Kasumi-1 (cell line): ENCODE measurements around the gene SMC1B.
"Not testable (repeated sequence)": the region's sequence is repeated elsewhere in the genome, so short reads cannot be mapped to it uniquely, and the experiment has no call there.

ENCODE experiments used
- DNase-seq, 2 experiments: peaks; one replicate each; lab custom pipeline; 2025; lab: John Stamatoyannopoulos, UW

The SMC1B gene

GRCh38 chr22:45349916-45350315, 63.5 kb downstream of the SMC1B start:
- no peak for DNase-seq

DNA sequence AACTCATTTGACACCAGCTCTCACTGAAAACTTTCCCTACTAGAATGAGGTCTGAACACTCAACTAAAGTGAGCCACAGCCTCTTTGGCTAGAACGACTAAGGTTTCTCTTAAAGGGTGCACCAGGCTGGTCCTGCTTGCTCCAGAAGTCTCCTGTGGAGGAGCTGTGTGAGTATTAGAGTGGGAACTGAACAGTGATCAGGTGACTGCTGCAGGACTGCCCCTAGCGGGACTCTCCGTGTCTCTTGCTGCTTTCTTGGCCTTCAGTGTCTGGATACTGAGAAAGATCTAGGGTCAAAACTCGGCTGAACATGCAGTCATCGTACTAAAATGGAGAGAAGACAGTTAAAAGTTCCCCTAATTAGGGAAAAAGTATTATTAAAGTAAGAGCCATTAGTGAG, 69.1 kb downstream of the SMC1B start:
- DNase-seq, result no peak

GRCh38 chr22:45343143-45343542, 70.3 kb downstream of the SMC1B start:
- no peak for DNase-seq

- DNase-seq, result no peak
Measured at GRCh38 chr22:45341498-45341897, 71.9 kb downstream of the SMC1B start.

GRCh38 chr22:45340323-45340722, 73.1 kb downstream of the SMC1B start:
- no peak for DNase-seq

GRCh38 chr22:45338795-45339194, 74.6 kb downstream of the SMC1B start:
- DNase-seq, result no peak

DNA sequence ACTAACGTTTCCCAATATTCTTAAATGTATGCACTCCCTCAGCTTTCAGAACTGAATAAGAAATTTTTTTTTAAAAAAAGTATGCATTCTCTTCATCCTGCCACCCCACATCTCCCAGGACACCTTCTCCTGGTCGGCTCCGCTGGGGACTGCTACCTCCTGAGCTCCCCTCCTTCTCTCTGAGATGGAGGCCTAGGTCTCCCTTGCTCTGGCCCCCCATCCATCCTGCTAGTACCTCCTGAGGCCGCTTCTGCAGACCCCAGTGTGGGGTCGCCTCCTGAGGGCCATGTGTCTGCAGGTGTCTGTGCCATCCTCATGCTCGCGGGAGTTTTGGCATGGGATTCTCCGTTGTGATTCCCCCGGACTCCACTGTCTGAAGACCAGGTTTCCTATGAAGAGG, 75.9 kb downstream of the SMC1B start:
- no peak for DNase-seq

DNA sequence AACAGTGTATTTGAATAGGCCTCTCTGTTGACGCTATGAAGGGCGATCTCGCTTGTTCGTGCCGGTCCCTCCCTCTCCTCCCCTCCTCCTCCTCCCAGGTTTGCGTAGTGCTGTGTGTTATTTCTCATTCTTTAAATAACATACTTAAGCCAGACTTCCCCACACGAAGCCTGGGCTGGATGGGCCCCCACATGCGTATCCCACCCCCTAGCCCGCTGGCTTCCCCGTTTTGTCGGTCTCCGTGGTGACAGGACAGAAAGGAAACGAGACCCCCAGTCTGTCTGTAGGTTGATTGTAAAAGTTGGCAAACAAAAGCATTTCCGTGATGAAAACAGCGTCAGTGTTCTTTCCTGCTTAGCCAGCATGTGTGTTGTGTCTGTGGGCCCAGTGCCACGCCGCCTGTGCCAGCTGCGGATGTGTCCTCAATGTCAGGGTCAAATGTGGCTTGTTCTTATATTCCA, 76.4 kb downstream of the SMC1B start:
- no peak for DNase-seq

DNA sequence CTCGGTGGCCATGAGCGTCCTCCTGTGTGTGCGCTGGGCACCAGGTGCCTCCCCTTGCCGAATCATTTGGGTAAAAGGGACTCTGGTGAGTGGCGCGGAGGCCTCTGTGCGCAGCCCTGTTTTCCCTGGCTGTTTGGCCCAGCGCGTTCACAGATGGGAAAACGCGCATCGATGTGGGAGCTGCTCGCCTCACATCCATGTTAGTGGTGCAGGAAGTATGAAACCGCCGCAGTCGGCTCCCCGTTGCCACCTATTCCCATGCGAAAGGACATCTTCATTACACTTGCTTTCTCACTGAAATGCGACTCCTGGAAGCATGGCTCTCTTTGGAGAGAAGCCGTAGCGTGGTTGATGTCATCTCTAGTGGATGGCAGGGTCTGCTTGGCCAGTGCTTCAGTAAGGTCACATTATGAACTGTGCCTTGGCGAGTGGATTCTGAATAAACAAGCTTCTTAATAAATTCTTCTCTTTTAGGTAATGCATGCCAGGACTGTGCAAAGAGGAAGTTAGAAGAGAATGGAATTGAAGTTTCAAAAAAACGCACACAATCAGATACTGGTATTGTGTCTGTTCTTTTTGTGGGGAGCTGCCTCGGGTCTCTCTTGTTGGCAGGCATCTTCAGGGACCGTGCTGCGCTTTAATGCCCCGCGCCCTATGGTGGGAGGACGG, 77.4 kb downstream of the SMC1B start:
- DNase-seq, result no peak

DNA sequence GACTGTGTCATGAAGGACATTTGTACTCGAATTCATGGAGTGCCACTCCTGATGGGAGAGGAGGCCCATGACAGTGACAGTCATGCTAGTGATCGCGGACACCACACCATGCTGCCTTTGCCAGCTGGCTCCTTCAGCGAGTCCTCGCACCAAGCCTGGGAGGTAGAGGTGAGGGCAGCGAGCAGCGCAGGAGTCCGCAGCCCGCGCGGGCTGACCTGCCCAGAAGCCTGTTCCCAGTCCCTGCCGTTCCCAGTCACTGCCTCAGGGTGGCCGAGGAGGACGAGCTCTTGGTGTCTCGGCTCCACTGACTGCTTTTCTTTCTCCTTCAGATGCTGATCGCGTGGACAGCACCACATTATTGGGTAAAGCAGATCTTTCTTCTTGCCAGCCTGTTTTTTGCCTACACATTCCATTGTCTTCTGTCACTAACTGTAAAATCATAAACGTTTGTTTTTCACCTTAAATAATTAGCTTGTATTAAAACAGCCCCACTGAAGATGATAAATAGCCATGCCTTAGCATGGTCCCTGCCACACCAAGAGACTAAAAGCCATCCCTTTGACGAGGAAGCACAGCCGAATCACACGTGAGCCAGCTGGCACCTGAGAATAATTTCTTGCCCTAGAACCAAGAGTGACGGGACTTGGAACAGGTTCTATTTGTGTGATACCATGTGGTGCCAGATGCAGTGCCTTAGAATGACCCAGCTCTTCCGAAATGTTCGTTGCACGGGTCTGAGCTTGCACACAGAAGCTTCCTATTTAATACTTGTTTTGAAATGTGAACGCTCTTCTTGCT, 78.2 kb downstream of the SMC1B start:
- no peak for DNase-seq

DNA sequence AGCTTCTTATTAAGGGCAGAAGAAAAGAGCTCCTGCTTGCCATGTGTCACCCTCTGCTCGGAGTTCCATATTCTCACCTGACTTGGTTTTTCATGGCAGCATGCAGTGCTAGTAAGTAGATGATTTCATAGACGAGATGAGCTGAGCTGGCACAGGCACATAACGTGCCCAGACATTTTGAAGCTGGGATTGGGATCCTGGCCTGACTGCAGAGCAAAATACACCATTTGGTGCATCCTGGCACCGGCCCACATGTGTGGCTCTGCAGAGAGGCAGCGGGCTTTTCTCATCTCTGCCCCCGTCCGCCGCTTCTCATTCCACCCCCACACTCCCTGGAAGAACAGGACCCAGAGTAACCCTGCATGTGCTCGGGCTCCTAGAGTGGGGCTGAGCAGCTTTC, 78.9 kb downstream of the SMC1B start:
- DNase-seq, result no peak

DNA sequence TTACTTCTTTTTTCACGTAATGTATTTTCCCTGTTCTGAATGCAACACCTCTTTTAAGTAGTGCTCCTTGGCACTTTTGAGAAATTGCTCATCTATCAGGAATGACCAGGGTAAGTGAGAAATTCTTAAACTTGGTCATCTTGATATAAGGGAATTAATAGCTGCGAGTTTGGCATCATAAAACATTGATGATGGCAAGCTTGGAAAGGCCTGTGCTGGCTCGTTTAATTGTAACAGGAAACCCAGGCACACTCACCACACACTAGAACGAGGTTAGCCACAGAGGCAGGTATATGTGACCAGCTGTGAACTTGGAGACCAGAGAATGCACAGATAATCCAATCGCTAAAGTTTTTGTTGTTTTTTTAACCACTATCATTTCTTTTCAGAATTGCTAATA, 79.3 kb downstream of the SMC1B start:
- DNase-seq, result no peak

GRCh38 chr22:45332001-45332400, 81.4 kb downstream of the SMC1B start:
- no peak for DNase-seq

DNA sequence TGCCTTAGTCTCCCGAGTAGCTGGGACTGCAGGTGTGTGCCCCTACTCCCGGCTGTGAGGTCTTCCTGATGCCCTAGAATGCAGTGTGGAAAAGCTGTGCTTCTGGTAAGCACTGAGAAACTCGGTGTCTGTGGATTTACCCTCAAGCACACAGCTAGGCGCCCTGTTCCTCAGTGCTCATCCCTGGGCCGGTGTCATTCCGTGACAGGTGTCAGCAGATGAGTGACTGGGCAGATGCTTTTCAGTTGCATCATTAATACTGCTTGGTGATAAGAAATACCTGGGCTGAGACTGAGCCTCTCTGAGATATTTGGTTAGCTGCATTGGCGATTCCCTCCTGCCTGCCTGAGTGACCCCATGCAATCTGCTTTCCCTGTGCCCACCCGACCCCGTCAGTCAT, 81.9 kb downstream of the SMC1B start:
- no peak for DNase-seq

DNA sequence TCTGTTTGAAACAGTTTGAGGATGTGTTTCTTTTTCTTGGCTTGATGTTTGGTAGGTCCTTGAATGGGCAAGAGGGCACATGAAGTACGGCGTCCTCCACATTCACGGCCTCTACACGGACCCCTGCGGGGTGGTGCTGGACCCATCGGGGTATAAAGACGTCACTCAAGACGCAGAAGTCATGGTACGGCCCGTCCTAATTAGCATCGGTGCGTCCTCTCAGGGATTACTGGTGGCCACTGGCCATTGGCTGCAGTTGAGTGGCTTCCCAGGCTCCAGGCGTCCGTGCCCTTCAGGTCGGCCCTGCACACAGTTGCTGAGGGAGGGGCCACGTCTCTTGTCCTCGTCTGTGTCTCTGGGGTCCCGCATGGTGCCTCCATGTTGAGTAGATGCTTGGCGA, 82.9 kb downstream of the SMC1B start:
- DNase-seq, result no peak

DNA sequence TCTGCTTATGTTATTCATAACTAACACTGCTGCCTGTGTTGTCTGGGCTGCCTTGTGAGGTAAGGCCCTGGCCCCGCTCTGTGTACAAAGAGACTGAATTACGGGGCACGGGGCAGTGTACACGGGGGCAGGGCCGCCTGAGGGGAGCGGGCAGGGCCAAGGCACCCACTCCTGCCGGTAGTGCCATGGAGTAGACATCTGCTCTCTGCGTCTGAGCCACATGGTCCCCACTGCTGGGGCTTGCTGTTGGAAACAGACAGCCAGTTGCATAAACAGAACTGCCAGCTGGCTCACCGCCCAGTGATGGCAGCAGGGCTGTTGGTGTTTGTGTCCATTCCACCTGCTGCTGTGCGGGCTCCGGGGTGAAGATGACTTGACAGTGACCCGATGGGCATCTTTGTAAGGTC, 83.9 kb downstream of the SMC1B start:
- no peak for DNase-seq

DNA sequence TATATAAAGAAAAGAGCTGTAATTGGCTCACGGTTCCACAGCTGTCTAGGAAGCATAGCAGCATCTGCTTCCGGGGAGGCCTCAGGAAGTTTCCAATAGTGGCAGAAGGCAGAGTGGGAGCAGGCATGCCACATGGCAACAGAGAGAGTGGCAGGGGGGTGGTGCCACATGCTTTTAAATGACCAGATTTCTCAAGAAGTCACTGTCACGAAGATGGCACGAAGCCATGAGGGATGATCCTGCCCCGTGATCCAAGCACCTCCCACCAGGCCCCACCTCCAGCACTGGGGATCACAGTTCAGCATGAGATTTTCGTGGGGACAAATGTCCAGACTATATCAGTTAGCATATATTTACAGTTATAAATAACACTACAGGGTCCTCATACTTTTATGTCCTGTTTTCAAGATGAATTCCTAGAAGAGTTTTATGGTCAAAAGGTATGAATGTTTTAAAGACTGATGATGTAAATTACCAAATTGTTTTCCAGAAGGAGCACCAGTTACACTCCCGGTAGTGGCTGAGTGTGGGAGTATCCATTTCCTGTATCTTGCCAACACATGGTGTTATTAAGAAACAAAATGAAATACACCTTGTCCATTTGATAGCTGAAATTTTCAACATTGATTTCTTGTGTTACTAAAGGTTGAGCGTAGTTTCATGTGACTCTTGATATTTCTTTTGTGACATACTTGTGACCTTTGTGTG, 84.4 kb downstream of the SMC1B start:
- no peak for DNase-seq

DNA sequence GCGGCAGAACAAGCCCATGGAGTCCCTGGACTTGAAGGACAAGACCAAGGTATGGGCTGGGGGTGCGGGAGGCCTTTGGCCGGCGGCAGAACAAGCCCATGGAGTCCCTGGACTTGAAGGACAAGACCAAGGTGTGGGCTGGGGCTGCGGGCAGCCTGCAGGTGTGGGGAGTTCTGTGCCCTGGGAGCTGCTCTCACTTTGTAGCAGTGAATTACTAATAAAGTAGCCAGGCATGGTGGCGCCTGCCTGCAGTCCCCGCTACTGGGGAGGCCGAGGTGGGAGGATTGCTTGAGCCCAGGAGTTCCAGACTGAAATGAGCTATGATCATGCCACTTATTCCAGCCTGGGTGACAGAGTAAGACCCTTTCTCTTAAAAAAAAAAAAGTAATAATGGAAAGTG, 85.1 kb downstream of the SMC1B start:
- DNase-seq, result not testable (repeated sequence)

DNA sequence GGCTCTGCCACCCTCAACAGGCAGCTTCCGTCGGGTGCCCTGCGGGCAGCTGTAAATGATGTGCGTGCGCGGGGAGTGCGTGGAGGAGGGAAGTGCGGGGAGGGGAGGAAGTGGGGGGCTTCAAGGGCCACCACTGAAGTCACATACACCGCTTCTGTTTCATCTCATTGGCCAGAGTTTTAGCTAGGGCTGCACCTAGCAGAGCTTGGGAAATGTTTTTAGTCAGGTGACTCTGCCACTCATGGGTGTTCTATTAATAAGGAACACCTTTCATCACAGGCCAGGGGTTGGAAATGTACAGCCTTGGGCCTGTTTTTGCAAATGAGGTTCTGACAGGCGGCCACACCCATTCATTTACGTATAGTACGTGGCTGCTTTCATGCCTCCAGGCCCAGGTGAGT, 89.1 kb downstream of the SMC1B start:
- DNase-seq, result no peak

- no peak for DNase-seq
Measured at GRCh38 chr22:45323695-45324094, 89.7 kb downstream of the SMC1B start.

- DNase-seq, result no peak
Measured at GRCh38 chr22:45322873-45323525, 90.4 kb downstream of the SMC1B start.

- no peak for DNase-seq
Measured at GRCh38 chr22:45321827-45322226, 91.6 kb downstream of the SMC1B start.
